ENCODE measurements around the gene GSG1L.
A peak's percentile ranks its signal among the peaks of the same experiment; 100 is the strongest.

The GSG1L gene

DNA sequence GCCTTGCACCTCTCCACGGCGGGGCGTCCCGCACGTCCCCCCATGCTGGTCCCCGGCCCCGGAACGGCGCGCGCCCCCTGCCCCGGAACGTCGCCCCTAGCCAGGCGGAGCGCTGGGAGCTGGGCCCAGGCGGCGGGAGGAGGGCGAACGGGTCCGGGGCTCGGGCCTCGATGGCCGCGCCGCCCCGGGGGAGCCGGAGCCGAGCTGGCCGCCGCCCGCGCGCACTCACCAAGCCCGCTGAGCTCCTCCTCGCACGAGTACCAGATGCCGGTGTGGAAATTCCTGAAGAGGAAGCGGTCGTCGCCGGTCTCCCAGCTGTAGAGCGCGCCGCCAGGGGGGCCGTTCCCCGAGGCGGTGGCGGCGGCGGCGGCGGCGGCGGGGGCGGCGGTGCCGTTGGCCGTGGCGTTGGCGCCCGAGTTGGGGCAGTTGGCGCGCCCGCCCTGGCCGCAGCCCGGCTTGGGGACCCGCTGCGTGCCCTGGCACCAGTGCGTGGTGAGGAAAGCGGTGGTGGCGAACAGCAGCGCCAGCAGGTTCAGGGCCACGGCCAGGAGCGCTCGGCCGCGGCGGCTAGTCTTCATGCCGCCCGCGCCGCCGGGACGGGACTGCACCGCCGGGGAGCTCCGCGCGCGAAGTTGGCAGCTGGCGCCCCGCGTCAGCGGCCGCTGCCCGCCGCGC, 530 bp downstream of the GSG1L start:
- peaks cover 8% of the 10 kb centered on the region for H3K4me1 Mint-ChIP-seq (ENCODE audit: low read depth)
- no peaks in the 10 kb centered on the region for H3K36me3 Mint-ChIP-seq (ENCODE audit: low read depth)
- no peak for DNase-seq
- H3K9me3 Mint-ChIP-seq = no peaks in the 10 kb centered on the region
- H3K27me3 Mint-ChIP-seq = peaks cover 59% of the 10 kb centered on the region
- H3K27ac Mint-ChIP-seq = no peak overlapping the region
- H3K4me3 Mint-ChIP-seq = no peak overlapping the region

DNA sequence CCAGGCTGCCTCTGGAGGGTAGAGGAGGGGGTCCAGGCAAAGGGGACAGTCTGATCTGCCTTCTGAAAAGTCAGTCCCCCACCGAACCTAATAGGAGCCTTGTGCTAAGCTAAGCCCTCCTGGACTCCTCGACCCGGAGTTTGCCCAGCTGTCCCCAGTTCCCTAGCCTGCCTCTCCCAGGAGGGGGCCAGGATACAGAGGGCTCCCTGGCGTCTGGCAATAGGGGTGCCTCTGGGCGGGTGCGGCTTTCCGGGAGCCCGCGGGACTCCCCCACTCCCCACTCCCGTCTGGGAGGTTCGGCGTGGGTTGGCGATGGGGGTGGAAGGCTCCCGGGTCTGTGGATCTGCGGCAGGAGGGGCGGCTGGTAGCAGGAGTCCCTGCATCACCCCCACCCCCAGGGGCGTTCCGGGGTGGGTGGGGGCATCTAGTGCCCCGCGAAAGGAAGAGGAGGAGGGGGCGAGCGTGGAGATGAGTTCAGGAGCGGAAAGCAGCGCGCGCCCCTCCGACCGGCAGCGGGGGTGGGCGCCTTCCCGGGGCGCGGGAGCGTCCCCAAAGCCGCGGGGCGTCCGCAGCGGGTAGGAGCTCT, 1.2 kb downstream of the GSG1L start:
- Mint-ChIP-seq H3K4me1 (ENCODE audit: low read depth) (peaks cover 8% of the 10 kb centered on the region), H3K4me3 (peak overlapping the region; percentile 29)

DNA sequence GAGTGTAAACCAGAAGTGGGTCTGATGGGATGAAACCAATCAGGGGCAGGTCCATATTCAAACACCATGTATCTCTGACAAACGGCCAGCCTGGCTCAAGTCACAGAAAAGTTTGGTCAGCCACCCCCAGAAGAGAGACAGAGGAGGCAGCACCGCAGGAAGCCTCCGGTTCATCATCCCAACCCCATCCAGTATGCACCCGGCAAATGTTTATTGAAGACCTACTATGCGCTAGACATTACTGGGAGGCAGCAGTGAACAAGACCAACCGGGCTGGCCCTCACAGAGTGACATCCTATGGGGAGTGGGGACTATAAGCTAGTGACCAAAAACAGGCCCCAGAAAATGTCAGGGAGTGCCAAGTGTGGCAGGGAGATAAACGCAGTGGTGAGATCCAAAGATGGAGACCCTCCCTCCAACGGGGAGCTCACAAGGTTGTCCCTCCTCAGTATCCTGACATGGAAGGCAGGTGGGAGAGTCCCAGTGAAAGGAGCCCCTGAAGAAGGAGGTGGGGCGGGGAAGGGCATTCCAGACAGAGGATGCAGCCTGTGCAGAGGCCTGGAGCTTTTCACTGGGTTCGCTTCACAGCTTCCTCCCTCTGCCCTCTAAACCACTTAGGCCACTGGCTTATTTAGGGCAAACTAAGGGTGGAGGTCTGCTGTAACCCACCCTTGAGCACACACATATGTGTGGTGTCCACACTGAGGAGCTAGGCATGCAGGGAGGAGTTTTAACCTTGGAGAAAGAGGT, 2.0 kb downstream of the GSG1L start:
- no peak overlapping the region for H3K4me3 Mint-ChIP-seq

More for the DNA sequence above, 1.2 kb downstream of the GSG1L start:
- Mint-ChIP-seq H3K36me3 (ENCODE audit: low read depth) (no peaks in the 10 kb centered on the region), H3K9me3 (no peaks in the 10 kb centered on the region), H3K27ac (no peak overlapping the region), H3K27me3 (peaks cover 66% of the 10 kb centered on the region)
- DNase-seq = no peak

DNA sequence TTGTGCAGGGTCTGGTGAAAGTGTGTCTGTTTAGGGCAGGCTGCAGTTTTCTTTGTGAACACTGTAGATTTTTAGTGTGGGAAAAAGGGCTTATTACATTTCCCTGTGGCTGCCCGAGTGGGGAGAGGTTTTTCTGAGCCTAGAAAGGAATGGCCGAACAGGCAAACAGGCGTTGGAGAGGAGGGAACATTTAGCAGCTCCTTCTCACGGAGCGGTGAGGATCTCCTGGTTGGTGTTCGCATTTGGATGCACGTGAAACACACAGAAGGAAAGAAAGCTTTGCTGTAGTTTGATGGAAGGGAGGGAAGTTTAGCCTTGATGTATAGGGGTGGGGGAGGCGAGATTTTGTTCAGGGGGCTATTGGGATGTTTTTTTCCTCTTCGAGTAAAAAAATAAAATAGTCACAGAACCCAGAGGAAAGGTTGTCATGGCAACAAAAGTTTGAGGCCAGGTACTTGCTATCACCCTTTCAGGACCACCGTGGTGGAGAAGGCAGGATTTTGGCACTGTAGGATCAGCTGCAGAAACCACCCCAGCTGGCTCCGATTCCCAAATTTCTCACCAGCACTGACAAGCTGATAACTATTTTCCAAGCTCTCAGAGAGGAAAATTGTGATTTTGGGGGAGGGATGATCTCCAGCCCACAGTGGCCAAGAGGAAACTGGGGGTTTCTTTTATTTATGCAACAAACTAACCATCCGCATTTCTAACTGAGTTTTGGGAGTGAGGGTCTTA, 3.5 kb downstream of the GSG1L start:
- H3K4me3 Mint-ChIP-seq = no peak overlapping the region
- H3K9me3 Mint-ChIP-seq = no peaks in the 10 kb centered on the region

More for the DNA sequence above, 2.0 kb downstream of the GSG1L start:
- Mint-ChIP-seq H3K9me3 (no peaks in the 10 kb centered on the region), H3K27ac (no peak overlapping the region), H3K36me3 (ENCODE audit: low read depth) (no peaks in the 10 kb centered on the region), H3K4me1 (ENCODE audit: low read depth) (peaks cover 8% of the 10 kb centered on the region), H3K27me3 (peaks cover 74% of the 10 kb centered on the region)
- no peak for DNase-seq

DNA sequence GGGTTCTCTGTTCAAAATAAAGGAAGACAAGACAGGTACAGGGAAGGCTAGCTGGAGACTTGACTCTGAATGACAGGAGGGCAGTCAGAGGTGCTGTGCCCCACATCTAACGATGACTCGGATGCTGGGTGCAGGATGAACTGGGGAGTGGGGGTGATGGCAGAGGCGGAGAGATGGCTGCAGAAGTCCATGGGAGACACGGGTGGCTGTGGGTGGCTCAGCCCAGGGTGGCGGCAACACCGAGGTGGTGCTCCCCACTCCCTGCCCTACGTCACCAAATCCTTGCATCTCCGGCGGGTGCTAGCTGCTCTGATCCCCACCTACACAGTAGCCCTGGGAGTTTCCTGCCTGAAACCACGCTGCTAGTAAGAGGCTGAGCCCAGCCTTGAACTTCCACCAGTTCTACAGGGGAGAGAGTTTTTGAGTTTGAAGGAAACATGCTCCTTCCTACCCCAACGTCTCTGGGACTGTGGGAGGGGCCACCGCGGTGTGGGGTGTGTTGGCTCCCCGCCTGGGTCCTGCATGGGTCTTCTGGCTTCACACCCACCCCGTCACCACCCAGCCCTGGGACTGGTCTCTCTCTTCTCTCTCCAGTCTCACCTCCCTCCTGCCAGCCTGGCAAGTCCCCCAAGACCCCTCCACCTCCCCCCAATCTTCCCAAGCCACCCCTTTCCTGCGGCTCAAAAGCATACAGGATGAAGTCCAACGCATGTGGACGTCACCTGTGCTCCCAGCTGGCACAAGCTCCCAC, 4.5 kb downstream of the GSG1L start:
- no peak for DNase-seq
- H3K27ac Mint-ChIP-seq = no peak overlapping the region
- H3K9me3 Mint-ChIP-seq = no peaks in the 10 kb centered on the region
- no peaks in the 10 kb centered on the region for H3K36me3 Mint-ChIP-seq (ENCODE audit: low read depth)
- peaks cover 8% of the 10 kb centered on the region for H3K4me1 Mint-ChIP-seq (ENCODE audit: low read depth)
- peaks cover 72% of the 10 kb centered on the region for H3K27me3 Mint-ChIP-seq
- H3K4me3 Mint-ChIP-seq = no peak overlapping the region

More for the DNA sequence above, 3.5 kb downstream of the GSG1L start:
- no peak for DNase-seq
- Mint-ChIP-seq H3K27me3 (peaks cover 78% of the 10 kb centered on the region), H3K27ac (no peak overlapping the region), H3K36me3 (ENCODE audit: low read depth) (no peaks in the 10 kb centered on the region), H3K4me1 (ENCODE audit: low read depth) (peaks cover 8% of the 10 kb centered on the region)

DNA sequence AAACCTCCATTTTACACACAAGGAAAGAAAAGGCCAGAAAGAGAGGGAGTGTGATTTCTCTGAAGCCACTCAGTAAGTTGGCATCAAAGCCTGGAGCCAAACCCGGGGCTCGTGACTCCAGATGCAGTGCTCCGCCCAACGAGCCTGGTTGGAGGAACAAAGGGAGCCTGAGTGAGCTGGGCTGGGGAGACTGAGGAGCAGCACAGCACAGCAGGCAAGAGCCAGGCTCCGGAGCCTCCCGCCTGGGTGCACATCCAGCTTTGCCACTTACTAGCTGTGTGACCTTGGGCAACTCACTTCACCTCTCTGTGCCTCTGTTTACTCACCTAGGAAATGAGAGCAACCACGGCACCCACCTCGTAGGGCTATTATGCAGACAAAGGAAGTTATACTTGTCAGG, 5.6 kb downstream of the GSG1L start:
- H3K4me1 Mint-ChIP-seq (ENCODE audit: low read depth) = peaks cover 8% of the 10 kb centered on the region
- no peak overlapping the region for H3K27ac Mint-ChIP-seq
- no peak for DNase-seq
- peaks cover 74% of the 10 kb centered on the region for H3K27me3 Mint-ChIP-seq
- no peaks in the 10 kb centered on the region for H3K9me3 Mint-ChIP-seq
- no peaks in the 10 kb centered on the region for H3K36me3 Mint-ChIP-seq (ENCODE audit: low read depth)
- no peak overlapping the region for H3K4me3 Mint-ChIP-seq

DNA sequence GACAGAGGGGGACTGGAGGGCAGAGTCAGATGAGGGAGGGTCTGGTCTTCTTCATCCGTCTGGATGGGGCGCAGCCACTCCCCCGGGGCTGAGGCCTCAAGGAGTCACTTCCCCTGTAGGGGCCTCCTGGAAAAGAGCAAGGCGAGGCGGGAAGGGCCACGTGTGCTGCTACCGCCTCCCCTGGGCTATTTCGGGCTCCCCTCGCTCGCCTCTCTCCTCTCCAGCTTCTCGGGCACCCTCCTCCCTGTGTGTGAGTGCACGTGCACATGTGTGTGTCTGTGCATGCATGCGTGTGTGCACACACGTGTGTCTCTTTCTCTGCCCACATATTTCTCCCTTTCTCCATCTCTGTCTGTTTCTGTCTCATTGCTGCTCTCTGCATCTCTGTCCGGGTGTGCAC, 10.1 kb downstream of the GSG1L start:
- Mint-ChIP-seq H3K9me3 (peaks cover 4% of the 10 kb centered on the region), H3K36me3 (ENCODE audit: low read depth) (no peaks in the 10 kb centered on the region), H3K27me3 (peaks cover 40% of the 10 kb centered on the region), H3K4me1 (ENCODE audit: low read depth) (no peaks in the 10 kb centered on the region), H3K27ac (no peak overlapping the region), H3K4me3 (no peak overlapping the region)
- DNase-seq = no peak

DNA sequence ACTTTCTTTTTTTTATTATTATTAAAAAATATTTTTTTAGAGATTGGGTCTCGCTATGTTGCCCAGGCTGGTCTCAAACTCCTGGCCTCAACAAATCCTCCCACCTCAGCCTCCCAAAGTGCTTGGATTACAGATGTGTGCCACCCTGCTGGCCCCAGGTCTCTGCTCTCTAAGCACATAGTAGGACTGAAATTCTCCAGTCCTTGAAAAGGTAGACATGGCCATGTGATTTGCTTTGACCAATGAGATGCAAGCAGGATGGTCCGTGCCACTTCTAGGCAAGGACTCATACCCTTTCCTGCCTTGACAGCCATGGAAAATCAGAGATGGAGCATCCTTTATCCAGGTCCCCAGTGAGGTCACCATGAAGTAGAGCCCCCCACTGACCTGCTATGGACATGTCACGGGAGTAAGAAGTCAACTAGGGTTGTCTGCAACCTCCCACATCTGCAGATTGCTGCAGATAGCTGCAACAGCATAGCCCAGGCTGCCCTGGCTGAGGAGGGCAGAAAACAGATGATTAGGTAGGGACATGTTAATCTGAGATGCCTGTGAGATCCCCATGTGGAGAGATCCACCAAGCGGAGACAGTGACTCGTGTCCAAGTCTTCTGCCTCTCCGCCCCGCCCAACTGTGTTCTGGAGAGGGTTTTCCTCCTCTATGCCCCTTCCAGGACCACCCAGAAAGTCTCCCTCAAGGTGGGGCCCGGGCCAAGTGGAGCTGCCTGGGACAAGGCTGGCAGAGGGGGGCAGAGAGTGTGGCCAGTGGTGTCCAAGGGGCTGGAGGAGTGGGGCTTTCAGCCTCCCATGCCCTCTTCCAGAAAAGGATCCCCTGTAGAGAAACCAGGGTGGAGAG, 11.0 kb downstream of the GSG1L start:
- Mint-ChIP-seq H3K36me3 (ENCODE audit: low read depth) (no peaks in the 10 kb centered on the region), H3K9me3 (peaks cover 6% of the 10 kb centered on the region), H3K27ac (no peak overlapping the region), H3K4me3 (no peak overlapping the region), H3K27me3 (peaks cover 31% of the 10 kb centered on the region), H3K4me1 (ENCODE audit: low read depth) (no peaks in the 10 kb centered on the region)
- no peak for DNase-seq

DNA sequence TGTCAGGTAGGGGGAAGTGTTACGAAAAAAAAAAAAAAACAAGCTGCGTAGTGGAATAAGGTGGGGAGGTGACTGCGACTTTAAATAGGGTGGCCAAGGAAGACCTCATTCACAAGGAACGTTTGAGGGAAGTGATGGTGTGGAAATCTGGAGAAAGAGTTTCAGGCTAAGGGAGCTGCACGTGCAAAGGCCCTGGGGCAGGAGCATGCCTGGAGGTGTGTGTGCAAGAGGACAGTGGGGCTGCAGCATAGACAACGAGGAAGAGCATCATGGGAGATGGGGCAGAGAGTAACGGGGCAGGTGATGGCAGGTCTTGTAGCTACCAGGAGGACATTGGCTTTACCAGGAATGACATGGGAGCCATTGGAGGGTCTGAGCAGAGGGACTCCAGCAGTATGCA, 12.0 kb downstream of the GSG1L start:
- Mint-ChIP-seq H3K9me3 (peaks cover 8% of the 10 kb centered on the region), H3K4me3 (no peak overlapping the region), H3K27ac (no peak overlapping the region), H3K36me3 (ENCODE audit: low read depth) (no peaks in the 10 kb centered on the region), H3K27me3 (peaks cover 25% of the 10 kb centered on the region), H3K4me1 (ENCODE audit: low read depth) (no peaks in the 10 kb centered on the region)
- no peak for DNase-seq

DNA sequence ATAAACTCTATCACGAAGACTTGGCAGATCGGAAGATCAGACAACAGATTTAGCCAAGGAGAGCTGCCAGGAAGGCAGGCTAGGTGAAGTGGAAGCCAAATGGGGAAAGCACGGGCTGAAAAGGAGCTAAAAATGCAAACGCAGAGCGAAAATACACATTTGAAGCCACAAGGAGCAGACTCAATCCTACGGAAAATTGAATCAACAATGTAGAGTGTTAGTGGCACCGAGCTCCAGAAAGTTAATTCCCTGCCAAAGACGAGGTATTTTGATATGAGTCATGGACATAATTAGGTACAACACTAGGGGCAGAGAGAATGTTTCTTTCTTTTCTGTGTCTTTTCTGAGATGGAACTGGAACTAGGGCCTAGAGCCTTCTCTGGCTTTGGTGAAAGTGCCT, 20.7 kb downstream of the GSG1L start:
- peaks cover 12% of the 10 kb centered on the region for H3K27me3 Mint-ChIP-seq
- H3K27ac Mint-ChIP-seq = no peak overlapping the region
- H3K9me3 Mint-ChIP-seq = peaks cover 4% of the 10 kb centered on the region
- H3K36me3 Mint-ChIP-seq (ENCODE audit: low read depth) = no peaks in the 10 kb centered on the region
- no peak overlapping the region for H3K4me3 Mint-ChIP-seq
- no peak for DNase-seq
- no peaks in the 10 kb centered on the region for H3K4me1 Mint-ChIP-seq (ENCODE audit: low read depth)

DNA sequence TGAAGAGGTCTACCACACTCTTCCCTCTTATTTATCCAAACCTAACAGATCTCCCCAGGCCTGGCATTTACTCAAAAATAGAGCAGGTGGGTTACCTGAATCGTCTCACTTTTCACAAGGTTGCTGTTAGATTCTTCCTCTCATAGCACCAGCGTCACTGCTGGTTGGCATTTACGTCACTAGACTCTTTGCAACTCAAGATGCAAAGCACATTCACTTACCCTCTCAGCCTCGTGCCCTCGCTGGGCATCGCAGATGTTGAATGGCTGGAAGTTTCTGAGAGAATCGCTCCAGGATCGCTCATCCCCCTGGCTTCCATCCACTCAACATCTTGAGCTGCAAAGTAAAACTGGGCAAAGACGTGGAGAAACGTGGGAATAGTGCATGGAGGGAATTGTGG, 21.9 kb downstream of the GSG1L start:
- Mint-ChIP-seq H3K27ac (no peak overlapping the region), H3K27me3 (peaks cover 13% of the 10 kb centered on the region), H3K36me3 (ENCODE audit: low read depth) (no peaks in the 10 kb centered on the region), H3K4me3 (no peak overlapping the region), H3K9me3 (no peaks in the 10 kb centered on the region), H3K4me1 (ENCODE audit: low read depth) (no peaks in the 10 kb centered on the region)
- DNase-seq = no peak

DNA sequence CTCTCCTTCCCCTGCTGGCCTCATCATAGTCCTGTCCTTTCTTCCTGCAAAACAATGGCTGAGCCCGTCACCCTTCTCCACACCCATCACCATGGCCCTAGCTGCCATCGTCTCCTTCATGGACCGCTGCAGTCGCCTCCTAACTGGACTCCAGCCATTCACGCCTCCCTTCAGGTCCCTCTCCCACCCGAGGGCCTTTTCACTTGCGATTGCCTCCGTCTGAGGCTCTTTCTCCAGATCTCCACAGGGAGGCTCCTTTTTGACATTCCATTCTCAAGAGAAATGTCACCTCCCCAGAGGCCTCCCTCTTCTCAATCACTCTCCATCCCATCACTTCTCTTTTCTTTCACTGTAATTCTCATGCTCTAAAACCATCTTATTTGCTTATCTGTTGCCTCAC, 23.5 kb downstream of the GSG1L start:
- Mint-ChIP-seq H3K27me3 (peaks cover 12% of the 10 kb centered on the region), H3K27ac (no peak overlapping the region), H3K9me3 (no peaks in the 10 kb centered on the region)

DNA sequence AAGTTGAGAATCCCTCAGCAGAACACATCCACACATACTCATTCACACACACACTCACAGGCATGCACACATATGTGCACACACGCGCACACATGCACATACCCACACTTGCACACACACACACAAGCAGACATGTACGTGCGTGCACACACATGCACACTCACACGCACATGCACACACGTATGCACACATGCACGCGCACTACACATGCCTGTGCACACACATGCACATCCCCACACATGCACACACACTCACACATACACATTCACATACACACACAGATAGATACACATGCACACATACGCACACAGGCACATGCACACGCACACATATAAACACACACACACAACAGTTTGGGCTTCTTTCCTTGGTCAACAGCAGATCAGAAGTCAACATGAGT, 24.0 kb downstream of the GSG1L start:
- Mint-ChIP-seq H3K4me3 (no peak overlapping the region), H3K36me3 (ENCODE audit: low read depth) (no peaks in the 10 kb centered on the region), H3K27me3 (peaks cover 11% of the 10 kb centered on the region), H3K27ac (no peak overlapping the region), H3K9me3 (no peaks in the 10 kb centered on the region), H3K4me1 (ENCODE audit: low read depth) (no peaks in the 10 kb centered on the region)
- DNase-seq = no peak

More for the DNA sequence above, 23.5 kb downstream of the GSG1L start:
- Mint-ChIP-seq H3K4me3 (no peak overlapping the region), H3K4me1 (ENCODE audit: low read depth) (no peaks in the 10 kb centered on the region), H3K36me3 (ENCODE audit: low read depth) (no peaks in the 10 kb centered on the region)
- DNase-seq = no peak
